CD4-positive, alpha-beta T cell (primary cell): Measurements from ENCODE around the gene UXS1. TPM values are rescaled to one million over a fixed set of nuclear protein-coding genes. Genes with fewer than 3 reads are reported as not detected.

Experiments used
- ATAC-seq: fragments of 200-7000 bp; cut with Tn5 transposase; one replicate; pipeline ENCODE4 v1.10.0; 2022; ENCODE audit warnings: mild to moderate bottlenecking; ENCODE audit not compliant: poor library complexity
- CTCF ChIA-PET: fragments of 350-600 bp; sonication (Branson Sonifier 250); formaldehyde crosslinking; loops from one replicate; lab custom pipeline; 2021; ENCODE audit warnings: antibody characterized with exemption, inconsistent platforms; lab: Charles Lee
- POLR2A ChIA-PET: fragments of 350-600 bp; sonication (Branson Sonifier 250); formaldehyde crosslinking; loops from one replicate; lab custom pipeline; 2021; ENCODE audit warnings: antibody characterized with exemption, inconsistent platforms; lab: Charles Lee
- DNase-seq, 14 experiments: peaks; one replicate each; pipeline ENCODE4 v3.0.0-alpha.2; 2013 to 2020; ENCODE audit warnings: mixed read lengths in 2 of 14
- H3K27ac ChIP-seq, 2 donors: one replicate each; pipeline versions ENCODE4 v1.5.1 to v1.7.0; 2013; ENCODE audit warnings: low read length in 2 of 2, low read depth in 1 of 2, mild to moderate bottlenecking in 1 of 2
- H3K27me3 ChIP-seq, 2 experiments: 1 replicate in 1 of 2; 2 replicates in 1 of 2; pipeline versions ENCODE4 v1.6.1 to v1.7.0; 2013; ENCODE audit warnings: low read length in 2 of 2, control low read depth in 1 of 2, mild to moderate bottlenecking in 1 of 2, moderate library complexity in 1 of 2; ENCODE audit not compliant: insufficient read depth in 2 of 2, control insufficient read depth in 1 of 2
- H3K36me3 ChIP-seq: one replicate; pipeline ENCODE4 v1.6.1; 2013; ENCODE audit warnings: low read length, control low read depth; ENCODE audit not compliant: insufficient read depth
- H3K4me1 ChIP-seq: one replicate; pipeline ENCODE4 v1.6.1; 2013; ENCODE audit warnings: low read length, control low read depth; ENCODE audit not compliant: insufficient read depth
- H3K4me3 ChIP-seq: one replicate; pipeline ENCODE4 v1.5.1; 2013; ENCODE audit warnings: mild to moderate bottlenecking, low read length, moderate library complexity
- H3K9me3 ChIP-seq, 2 experiments: 1 replicate in 1 of 2; 2 replicates in 1 of 2; pipeline versions ENCODE4 v1.6.1 to v1.7.0; 2013; ENCODE audit warnings: low read length in 2 of 2, mild to moderate bottlenecking in 2 of 2, control low read depth in 1 of 2, moderate library complexity in 1 of 2; ENCODE audit not compliant: control insufficient read depth in 1 of 2, insufficient read depth in 1 of 2
- H3K27ac Mint-ChIP-seq: one replicate; pipeline ENCODE4 v1.8.0; 2020; ENCODE audit warnings: mixed read lengths
- H3K27me3 Mint-ChIP-seq: one replicate; pipeline ENCODE4 v1.8.0; 2021; ENCODE audit warnings: mixed read lengths
- H3K36me3 Mint-ChIP-seq: one replicate; pipeline ENCODE4 v1.8.0; 2021; ENCODE audit warnings: low read depth, mixed read lengths
- H3K4me1 Mint-ChIP-seq: one replicate; pipeline ENCODE4 v1.8.0; 2021; ENCODE audit warnings: low read depth, mixed read lengths
- H3K4me3 Mint-ChIP-seq: one replicate; pipeline ENCODE4 v1.8.0; 2020; ENCODE audit warnings: mild to moderate bottlenecking, mixed read lengths
- H3K9me3 Mint-ChIP-seq: one replicate; pipeline ENCODE4 v1.8.0; 2020; ENCODE audit warnings: mixed read lengths
- intact Hi-C, 2 experiments: fragments of 100-400 bp; cut with DNase I in 1 of 2; cut with micrococcal nuclease in 1 of 2; formaldehyde crosslinking; loops; one replicate each; pipeline versions ENCODE4 v1.15.1 to v1.9.0; 2023 to 2025; cut with DNase I, micrococcal nuclease
- total RNA-seq, 174 experiments: library from RNA in 2 of 174; stranded (reverse) in 2 of 174; gene quantifications; one replicate each; pipeline ENCODE4 v1.2.3 and lab custom pipeline; 2021 to 2026
- TF ChIP-seq, protein P1 (sequence below): fragments of 200-600 bp; IDR thresholded peaks from one replicate; pipeline ENCODE4 v1.8.0; 2022; ENCODE audit warnings: antibody characterized with exemption, mild to moderate bottlenecking

UXS1 gene
- total RNA-seq, 2 experiments from 2014 or later, result 59.3 to 67.1 TPM

DNA sequence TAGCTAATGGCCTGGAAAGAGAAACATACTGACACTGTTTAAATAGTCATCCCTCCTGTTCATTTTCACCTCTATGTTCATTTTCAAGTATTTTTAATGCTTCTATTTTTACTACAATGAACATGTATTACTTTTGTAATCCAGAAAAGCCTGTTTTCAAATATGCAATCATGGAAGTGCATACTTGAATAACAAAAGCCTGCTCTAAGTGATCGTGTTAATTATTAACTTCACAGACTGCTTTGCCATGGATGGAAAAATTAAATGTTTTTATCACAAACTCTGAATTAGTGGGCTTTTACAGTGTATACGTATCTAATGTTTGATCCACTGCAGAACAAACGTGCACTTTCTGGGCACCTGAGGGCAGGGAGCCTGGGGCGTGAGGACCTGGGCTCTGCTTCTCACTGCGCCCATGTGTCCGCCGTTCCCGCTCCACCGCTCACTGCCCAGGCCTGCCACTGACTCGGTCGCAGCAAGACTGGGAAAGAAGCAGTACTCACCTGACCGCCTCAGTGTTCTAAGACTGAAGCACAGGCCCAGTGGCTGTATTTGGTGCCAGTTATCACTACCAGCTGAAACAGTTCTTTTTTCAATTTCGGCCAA lies 80.6 kb downstream of the UXS1 start:
- Mint-ChIP-seq H3K36me3 (peaks cover 61% of the 10 kb centered on the region), H3K4me3 (no peak overlapping the region), H3K9me3 (no peaks in the 10 kb centered on the region), H3K27me3 (no peaks in the 10 kb centered on the region), H3K27ac (no peak overlapping the region), H3K4me1 (no peaks in the 10 kb centered on the region)
- no peak overlapping the region for H3K27ac ChIP-seq
- POLR2A ChIA-PET, result interaction anchor here (0.7 kb wide), 1 partner anchor 46 kb away, joined by 3 read pairs; no protein-coding TSS in a partner anchor
- intact Hi-C loops, result no loop called here
- TF ChIP-seq, protein P1, sequence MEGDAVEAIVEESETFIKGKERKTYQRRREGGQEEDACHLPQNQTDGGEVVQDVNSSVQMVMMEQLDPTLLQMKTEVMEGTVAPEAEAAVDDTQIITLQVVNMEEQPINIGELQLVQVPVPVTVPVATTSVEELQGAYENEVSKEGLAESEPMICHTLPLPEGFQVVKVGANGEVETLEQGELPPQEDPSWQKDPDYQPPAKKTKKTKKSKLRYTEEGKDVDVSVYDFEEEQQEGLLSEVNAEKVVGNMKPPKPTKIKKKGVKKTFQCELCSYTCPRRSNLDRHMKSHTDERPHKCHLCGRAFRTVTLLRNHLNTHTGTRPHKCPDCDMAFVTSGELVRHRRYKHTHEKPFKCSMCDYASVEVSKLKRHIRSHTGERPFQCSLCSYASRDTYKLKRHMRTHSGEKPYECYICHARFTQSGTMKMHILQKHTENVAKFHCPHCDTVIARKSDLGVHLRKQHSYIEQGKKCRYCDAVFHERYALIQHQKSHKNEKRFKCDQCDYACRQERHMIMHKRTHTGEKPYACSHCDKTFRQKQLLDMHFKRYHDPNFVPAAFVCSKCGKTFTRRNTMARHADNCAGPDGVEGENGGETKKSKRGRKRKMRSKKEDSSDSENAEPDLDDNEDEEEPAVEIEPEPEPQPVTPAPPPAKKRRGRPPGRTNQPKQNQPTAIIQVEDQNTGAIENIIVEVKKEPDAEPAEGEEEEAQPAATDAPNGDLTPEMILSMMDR, result no peak
- no peak for DNase-seq
- no peak for ATAC-seq
- H3K9me3 ChIP-seq, result no peaks in the 10 kb centered on the region
- CTCF ChIA-PET, result interaction anchor here (0.5 to 1.2 kb wide), 2 partner anchors 9 to 441 kb away, joined by 3 read pairs; no protein-coding TSS in a partner anchor
- no peaks in the 10 kb centered on the region for H3K27me3 ChIP-seq
- peaks cover 3% of the 10 kb centered on the region for H3K4me1 ChIP-seq
- H3K36me3 ChIP-seq, result peaks cover 78% of the 10 kb centered on the region
- no peak overlapping the region for H3K4me3 ChIP-seq

- Histone ChIP-seq H3K4me1 (peaks cover 3% of the 10 kb centered on the region), H3K9me3 (no peaks in the 10 kb centered on the region), H3K27me3 (no peaks in the 10 kb centered on the region), H3K36me3 (peaks cover 70% of the 10 kb centered on the region), H3K4me3 (no peak overlapping the region), H3K27ac (no peak overlapping the region)
- Mint-ChIP-seq H3K27me3 (no peaks in the 10 kb centered on the region), H3K36me3 (peaks cover 49% of the 10 kb centered on the region), H3K4me3 (no peak overlapping the region), H3K4me1 (no peaks in the 10 kb centered on the region), H3K9me3 (no peaks in the 10 kb centered on the region), H3K27ac (no peak overlapping the region)
- ChIA-PET POLR2A (interaction anchor here (0.8 kb wide), 1 partner anchor 204 kb away, joined by 3 read pairs; no protein-coding TSS in a partner anchor), CTCF (no interaction called here)
- intact Hi-C loops, result no loop called here
- DNase-seq, result no peak
- TF ChIP-seq, protein P1, result no peak
- ATAC-seq, result no peak
Observed at GRCh38 chr2:106111882-106112571, 82.1 kb downstream of the UXS1 start.

DNA sequence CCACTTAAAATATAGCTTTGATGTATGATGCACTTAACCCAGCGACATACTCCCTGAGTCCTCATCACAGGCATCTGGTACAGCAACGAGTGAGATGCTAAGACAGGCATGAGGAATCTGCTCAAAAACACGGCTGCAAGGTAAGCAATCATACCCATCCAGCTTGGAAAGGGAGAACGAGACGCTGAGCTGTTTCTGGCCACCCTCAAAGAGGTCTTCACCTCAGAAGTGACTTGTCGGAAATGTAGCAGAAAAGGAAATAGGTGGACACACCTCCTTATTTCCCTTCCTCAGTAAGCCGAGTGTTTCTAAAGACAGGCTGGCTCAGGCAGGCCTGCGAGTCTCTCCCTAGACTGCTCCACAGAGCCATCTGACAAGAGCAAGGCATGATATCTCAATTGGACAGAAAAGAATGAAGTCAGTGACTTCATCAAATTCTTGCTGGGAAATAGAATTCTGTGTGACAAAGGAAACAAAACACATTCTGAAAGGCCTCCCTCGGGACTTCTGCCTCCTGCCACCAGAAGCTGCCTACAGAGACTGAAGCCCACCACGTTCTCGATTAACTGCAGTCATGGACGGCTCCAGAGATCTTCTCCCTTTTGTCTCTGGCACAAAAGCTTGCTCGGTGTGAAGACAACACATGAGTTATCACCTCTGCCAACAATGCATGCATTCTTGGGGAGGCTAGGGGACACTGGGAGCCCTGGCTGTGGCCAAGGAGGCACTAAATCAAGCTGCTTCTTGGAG lies 84.3 kb downstream of the UXS1 start:
- intact Hi-C loops, result loop anchor here (5.0 to 10.0 kb wide), 3 partner anchors 82 to 365 kb away; partner anchors contain the start of gene UXS1 (in 1 of the 2)
- ChIA-PET CTCF (no interaction called here), POLR2A (interaction anchor here (0.7 to 1.5 kb wide), 2 partner anchors 51 to 164 kb away, joined by 3 to 4 read pairs; no protein-coding TSS in a partner anchor)
- no peak for ATAC-seq
- Histone ChIP-seq H3K36me3 (peaks cover 57% of the 10 kb centered on the region), H3K9me3 (no peaks in the 10 kb centered on the region), H3K27ac (peak overlapping the region in 1 of 2 donors; percentile 27), H3K4me3 (no peak overlapping the region), H3K27me3 (no peaks in the 10 kb centered on the region), H3K4me1 (no peaks in the 10 kb centered on the region)
- H3K4me3 Mint-ChIP-seq, result no peak overlapping the region
- no peaks in the 10 kb centered on the region for H3K27me3 Mint-ChIP-seq
- H3K9me3 Mint-ChIP-seq, result no peaks in the 10 kb centered on the region
- TF ChIP-seq, protein P1, result no peak
- H3K36me3 Mint-ChIP-seq, result peaks cover 41% of the 10 kb centered on the region
- DNase-seq, result no peak
- peaks cover 4% of the 10 kb centered on the region for H3K4me1 Mint-ChIP-seq
- no peak overlapping the region for H3K27ac Mint-ChIP-seq
